C4-2B (cell line): Measurements from ENCODE around the gene IHH.

ENCODE experiments used
- H3K27ac ChIP-seq: fragments of 450-650 bp; 2 replicates; pipeline ENCODE4 v1.5.1; 2017
- ZFX ChIP-seq: fragments of 450-650 bp; IDR thresholded peaks from 2 replicates; pipeline ENCODE4 v1.6.1; 2017
- TF ChIP-seq, protein P1 (sequence below): fragments of 450-650 bp; conservative IDR thresholded peaks from 2 replicates; pipeline ENCODE4 v1.5.1; 2017; ENCODE audit warnings: mild to moderate bottlenecking

IHH gene

DNA sequence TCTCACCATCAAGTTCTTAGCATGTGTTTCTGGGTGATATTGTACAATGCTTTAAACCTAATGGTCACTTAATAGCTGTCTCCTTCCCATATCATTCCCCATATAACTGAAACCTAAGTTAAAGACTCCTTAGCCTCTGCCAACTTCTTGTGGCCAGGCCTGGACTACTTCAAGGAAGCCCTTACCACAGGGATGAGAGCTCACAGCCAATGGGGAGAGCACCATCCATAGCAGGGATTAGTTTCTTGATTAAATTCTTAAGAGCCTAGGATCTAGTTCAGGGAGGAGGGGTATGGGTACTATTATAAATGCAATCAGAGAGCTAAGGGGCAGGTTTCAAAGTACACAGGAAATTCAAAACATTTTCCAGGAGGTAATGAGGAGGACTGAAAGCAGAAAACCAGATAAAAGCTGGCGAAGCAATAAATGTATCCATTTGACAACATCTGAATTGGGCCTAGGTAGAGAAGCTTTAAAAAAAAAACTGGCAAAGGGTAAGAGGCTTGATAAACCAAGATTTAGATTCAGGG, 34.8 kb upstream of the IHH start:
- no peak for TF ChIP-seq ZFX
- TF ChIP-seq, protein P1, sequence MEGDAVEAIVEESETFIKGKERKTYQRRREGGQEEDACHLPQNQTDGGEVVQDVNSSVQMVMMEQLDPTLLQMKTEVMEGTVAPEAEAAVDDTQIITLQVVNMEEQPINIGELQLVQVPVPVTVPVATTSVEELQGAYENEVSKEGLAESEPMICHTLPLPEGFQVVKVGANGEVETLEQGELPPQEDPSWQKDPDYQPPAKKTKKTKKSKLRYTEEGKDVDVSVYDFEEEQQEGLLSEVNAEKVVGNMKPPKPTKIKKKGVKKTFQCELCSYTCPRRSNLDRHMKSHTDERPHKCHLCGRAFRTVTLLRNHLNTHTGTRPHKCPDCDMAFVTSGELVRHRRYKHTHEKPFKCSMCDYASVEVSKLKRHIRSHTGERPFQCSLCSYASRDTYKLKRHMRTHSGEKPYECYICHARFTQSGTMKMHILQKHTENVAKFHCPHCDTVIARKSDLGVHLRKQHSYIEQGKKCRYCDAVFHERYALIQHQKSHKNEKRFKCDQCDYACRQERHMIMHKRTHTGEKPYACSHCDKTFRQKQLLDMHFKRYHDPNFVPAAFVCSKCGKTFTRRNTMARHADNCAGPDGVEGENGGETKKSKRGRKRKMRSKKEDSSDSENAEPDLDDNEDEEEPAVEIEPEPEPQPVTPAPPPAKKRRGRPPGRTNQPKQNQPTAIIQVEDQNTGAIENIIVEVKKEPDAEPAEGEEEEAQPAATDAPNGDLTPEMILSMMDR = no peak
- H3K27ac ChIP-seq = no peak overlapping the region

DNA sequence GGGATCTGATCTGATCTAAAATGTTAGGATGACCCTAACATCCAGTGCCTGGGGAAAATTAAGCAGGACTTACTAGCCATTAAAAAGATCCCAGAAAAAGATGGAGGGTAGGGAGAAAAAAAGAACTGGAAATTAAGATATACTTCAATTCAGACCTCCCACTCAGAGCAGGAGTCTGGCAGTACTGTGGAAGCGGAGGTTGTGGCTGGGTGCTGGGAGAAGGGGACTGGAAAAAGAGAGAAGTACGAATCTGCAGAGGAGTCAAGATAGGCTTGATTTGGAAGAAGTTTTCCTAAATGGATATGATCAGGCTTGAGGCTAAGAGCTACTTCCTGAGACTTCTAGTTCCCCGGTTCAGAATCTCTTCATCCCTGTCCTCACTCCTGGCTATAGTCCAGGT, 33.5 kb upstream of the IHH start:
- H3K27ac ChIP-seq = no peak overlapping the region
- no peak for TF ChIP-seq ZFX
- TF ChIP-seq, protein P1 = no peak

DNA sequence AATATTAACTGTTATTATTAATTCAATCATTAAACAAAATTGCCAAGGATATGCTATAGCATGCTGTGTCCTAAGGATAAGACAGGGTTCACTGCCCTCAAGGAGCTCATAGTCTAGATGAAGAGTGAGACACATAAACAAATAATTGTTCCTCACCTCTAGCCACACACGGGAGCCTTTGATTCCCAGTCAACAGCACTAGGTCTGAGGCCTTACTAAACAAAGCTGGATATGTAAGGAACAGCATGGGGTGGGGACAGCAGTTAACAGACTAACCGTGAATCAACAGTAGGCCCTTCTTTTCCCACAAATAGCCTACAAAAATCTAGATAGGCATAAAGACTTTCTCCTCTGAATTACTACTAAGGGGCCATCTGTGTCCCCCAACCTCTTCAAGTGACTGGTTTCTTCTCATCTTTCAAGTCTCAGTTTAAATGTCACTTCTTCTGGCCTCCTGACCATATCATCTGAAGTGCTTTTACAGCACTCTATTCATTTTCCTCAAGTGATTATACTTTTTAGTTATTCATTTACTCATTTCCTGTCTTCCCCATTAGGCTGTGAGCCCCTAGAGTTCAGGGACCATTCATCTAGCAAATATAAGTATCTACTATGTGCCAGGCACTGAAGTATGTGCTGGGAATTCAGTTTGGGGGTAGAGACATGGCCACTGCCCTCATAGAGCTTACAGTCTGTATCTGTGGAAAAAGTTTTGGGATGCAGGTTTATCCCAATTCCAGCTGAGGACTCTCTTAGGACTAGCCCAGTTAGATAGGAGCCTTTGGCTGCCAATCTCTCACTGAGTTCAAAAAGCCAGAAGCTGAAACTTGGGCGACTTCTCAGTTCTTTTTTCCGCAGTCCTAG, 29.9 kb upstream of the IHH start:
- TF ChIP-seq, protein P1 = no peak
- TF ChIP-seq ZFX = no peak
- no peak overlapping the region for H3K27ac ChIP-seq

DNA sequence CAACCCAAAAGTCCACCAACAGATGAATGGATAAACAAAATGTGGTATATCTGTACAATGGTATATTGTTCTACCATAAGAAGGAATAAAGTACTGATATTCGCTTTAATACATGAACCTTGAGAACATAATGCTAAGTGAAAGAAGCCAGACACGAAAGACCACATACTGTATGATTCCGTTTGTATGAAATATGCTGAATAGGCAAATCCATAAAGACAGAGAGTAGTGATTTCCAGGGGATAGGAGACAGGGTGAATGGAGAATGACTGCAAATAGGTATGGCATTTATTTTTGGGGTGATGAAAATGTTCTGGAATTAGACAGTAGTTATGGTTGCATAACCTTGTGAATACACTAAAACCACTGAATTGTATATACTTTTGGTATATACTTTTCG, 28.6 kb upstream of the IHH start:
- TF ChIP-seq, protein P1 = no peak
- no peak for TF ChIP-seq ZFX
- no peak overlapping the region for H3K27ac ChIP-seq

DNA sequence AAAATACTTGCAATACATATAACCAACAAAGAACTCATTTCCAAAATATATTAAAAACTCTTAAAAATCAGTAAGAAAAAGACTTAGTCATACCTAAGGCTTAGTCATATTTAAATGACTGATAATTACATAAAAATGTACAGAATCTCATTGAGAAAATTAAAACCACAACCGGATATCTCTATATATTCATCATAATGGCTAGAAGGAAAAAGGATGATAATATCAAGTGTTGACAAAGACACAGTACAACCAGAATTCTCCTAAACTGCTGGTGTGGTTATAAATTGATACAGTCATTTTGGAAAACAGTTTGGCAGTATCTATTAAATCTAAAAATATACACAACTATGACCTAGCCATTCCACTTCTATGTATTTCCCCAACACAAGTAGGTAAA, 27.1 kb upstream of the IHH start:
- no peak overlapping the region for H3K27ac ChIP-seq
- no peak for TF ChIP-seq ZFX

DNA sequence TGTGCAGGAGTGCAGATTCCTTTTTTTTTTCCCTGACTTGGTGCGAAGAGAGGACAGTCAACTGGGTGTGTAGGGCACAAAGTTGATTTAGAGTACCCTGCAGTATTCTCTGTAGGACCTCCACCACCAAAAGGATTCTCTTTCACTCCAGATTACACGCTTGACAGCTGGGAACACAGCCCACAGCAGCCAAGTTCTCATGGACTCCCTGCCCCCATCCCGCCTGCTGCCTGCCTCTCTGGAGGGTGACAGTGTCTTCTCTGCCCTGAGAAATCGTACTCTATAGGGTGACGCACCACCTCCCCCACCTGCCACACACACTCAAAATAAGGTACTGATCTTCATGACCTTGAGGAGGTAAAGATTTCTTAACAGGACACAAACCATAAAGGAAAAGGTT, 26.6 kb upstream of the IHH start:
- no peak overlapping the region for H3K27ac ChIP-seq
- TF ChIP-seq, protein P1 = no peak
- no peak for TF ChIP-seq ZFX

DNA sequence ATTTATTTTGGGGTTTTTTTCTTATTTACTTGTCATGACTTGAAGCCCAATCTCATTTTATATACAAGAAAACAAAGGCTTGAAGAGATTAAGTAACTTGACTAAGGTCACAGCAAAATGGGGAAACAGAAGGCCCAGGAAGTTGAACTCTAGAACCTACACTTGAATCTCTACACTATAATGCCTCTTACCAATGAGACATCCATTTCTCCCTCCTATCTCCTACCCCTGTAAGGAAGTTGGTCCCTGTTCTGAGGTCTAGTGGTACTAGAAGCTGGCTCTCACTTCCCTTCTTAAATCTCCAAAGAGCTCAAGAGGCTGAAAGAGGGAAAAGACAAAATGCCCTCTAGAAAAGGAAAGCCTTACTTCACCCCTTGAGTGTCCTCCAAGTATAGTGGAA, 25.5 kb upstream of the IHH start:
- no peak overlapping the region for H3K27ac ChIP-seq
- TF ChIP-seq ZFX = no peak
- TF ChIP-seq, protein P1 = no peak

DNA sequence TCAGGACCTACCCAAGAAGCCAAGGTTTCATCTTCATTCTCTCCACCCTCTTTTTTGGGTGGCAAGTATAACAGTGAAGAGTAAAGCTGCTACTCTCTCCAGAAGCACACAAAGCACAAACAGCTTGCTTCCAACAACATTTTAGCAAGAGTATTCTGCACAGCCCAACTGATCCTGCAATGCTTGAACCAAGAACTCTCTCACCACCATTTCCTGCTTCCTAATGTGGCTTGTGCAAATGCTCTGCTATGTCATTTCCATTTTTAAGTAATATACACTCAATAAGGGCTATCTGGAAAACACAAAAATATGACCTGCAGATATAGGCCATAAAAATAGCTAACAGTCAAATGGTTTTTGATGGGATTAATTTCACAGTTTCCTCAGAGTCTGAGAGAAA, 24.1 kb upstream of the IHH start:
- TF ChIP-seq, protein P1 = no peak
- no peak for TF ChIP-seq ZFX
- H3K27ac ChIP-seq = no peak overlapping the region
